B cell (primary cell): ENCODE results near the gene HSD17B1. TPM values are rescaled to one million over a fixed set of nuclear protein-coding genes. Genes with fewer than 3 reads are reported as not detected.

Source experiments
- ATAC-seq: fragments of 200-7000 bp; cut with Tn5 transposase; one replicate; pipeline ENCODE4 v1.10.0; 2021; ENCODE audit warnings: low read depth, mild to moderate bottlenecking, moderate number of reproducible peaks, moderate library complexity
- CTCF ChIA-PET: fragments of 350-600 bp; sonication (Branson Sonifier 250); formaldehyde crosslinking; loops from one replicate; lab custom pipeline; 2021; ENCODE audit warnings: antibody characterized with exemption, inconsistent platforms; lab: Charles Lee
- POLR2A ChIA-PET: fragments of 350-600 bp; sonication (Branson Sonifier 250); formaldehyde crosslinking; loops from one replicate; lab custom pipeline; 2021; ENCODE audit warnings: antibody characterized with exemption; lab: Charles Lee
- DNase-seq: peaks from one replicate; pipeline ENCODE4 v3.0.0; 2013
- H2AFZ ChIP-seq: 2 replicates; pipeline ENCODE4 v1.6.1; 2012; ENCODE audit warnings: mild to moderate bottlenecking, low read depth, low read length; ENCODE audit not compliant: insufficient read depth, poor library complexity, severe bottlenecking
- H3K27ac ChIP-seq, 2 donors: 1 replicate in 1 of 2; 2 replicates in 1 of 2; pipeline ENCODE4 v1.5.1; 2012 to 2013; ENCODE audit warnings: low read length in 2 of 2, mild to moderate bottlenecking in 2 of 2, moderate library complexity in 1 of 2
- H3K27me3 ChIP-seq, 4 experiments: fragments of 200-600 bp in 1 of 4; sonication (generic) in 1 of 4; replicated peaks in 1 of 4; 1 replicate in 2 of 4; 2 replicates in 2 of 4; pipeline versions ENCODE4 v1.6.1 to v1.7.0; 2013 to 2016; ENCODE audit warnings: low read length in 3 of 4, mild to moderate bottlenecking in 2 of 4, mixed read lengths in 1 of 4, moderate library complexity in 1 of 4; ENCODE audit not compliant: insufficient read depth in 4 of 4, control insufficient read depth in 3 of 4; ENCODE audit errors: control extremely low read depth in 1 of 4
- H3K36me3 ChIP-seq, 2 experiments: replicated peaks in 1 of 2; 1 replicate in 1 of 2; 2 replicates in 1 of 2; pipeline versions ENCODE4 v1.6.1 to v1.7.1; 2013; ENCODE audit warnings: low read length in 1 of 2; ENCODE audit not compliant: insufficient read depth in 2 of 2, control insufficient read depth in 1 of 2; ENCODE audit errors: control extremely low read depth in 1 of 2, extremely low read depth in 1 of 2
- H3K4me1 ChIP-seq, 2 donors: fragments of 200-600 bp in 1 of 2; sonication (generic) in 1 of 2; 1 replicate in 1 of 2; 2 replicates in 1 of 2; pipeline versions ENCODE4 v1.5.1 to v1.6.1; 2013 to 2017; ENCODE audit warnings: low read length in 2 of 2; ENCODE audit not compliant: control insufficient read depth in 2 of 2, insufficient read depth in 2 of 2
- H3K4me2 ChIP-seq: replicated peaks from 2 replicates; pipeline ENCODE3; 2012; ENCODE audit warnings: mild to moderate bottlenecking, low read depth, low read length; ENCODE audit not compliant: poor library complexity, severe bottlenecking
- H3K4me3 ChIP-seq, 5 experiments: fragments of 200-600 bp in 1 of 5; sonication (generic) in 1 of 5; 1 replicate in 3 of 5; 2 replicates in 2 of 5; pipeline versions ENCODE4 v1.5.1 to v1.7.0; 2011 to 2016; ENCODE audit warnings: low read length in 4 of 5, mild to moderate bottlenecking in 4 of 5, low read depth in 2 of 5, control low read depth in 1 of 5, moderate library complexity in 1 of 5; ENCODE audit not compliant: insufficient read depth in 1 of 5; ENCODE audit errors: control extremely low read depth in 1 of 5, extremely low read depth in 1 of 5
- H3K79me2 ChIP-seq: fragments of 200-600 bp; sonication (generic); one replicate; pipeline ENCODE4 v1.6.0; 2016; ENCODE audit warnings: low read length; ENCODE audit not compliant: control insufficient read depth, insufficient read depth
- H3K9ac ChIP-seq: fragments of 200-600 bp; sonication (generic); 2 replicates; pipeline ENCODE4 v1.6.1; 2017; ENCODE audit warnings: mild to moderate bottlenecking, low read length, moderate library complexity
- H3K9me3 ChIP-seq, 3 donors: one replicate each; pipeline versions ENCODE4 v1.6.1 to v1.7.1; 2013; ENCODE audit warnings: low read length in 2 of 3; ENCODE audit not compliant: control insufficient read depth in 2 of 3, insufficient read depth in 1 of 3; ENCODE audit errors: control extremely low read depth in 1 of 3
- H4K20me1 ChIP-seq: 2 replicates; pipeline ENCODE4 v1.6.0; 2012; ENCODE audit warnings: mild to moderate bottlenecking, low read length; ENCODE audit not compliant: insufficient read depth, control insufficient read depth, poor library complexity, severe bottlenecking
- H3K27ac Mint-ChIP-seq: one replicate; pipeline ENCODE4 v1.8.0; 2021; ENCODE audit warnings: mixed read lengths
- H3K27me3 Mint-ChIP-seq: one replicate; pipeline ENCODE4 v1.8.0; 2021; ENCODE audit warnings: mixed read lengths
- H3K4me1 Mint-ChIP-seq: one replicate; pipeline ENCODE4 v1.8.0; 2021; ENCODE audit warnings: mixed read lengths
- H3K4me3 Mint-ChIP-seq: one replicate; pipeline ENCODE4 v1.8.0; 2021; ENCODE audit warnings: mixed read lengths
- H3K9me3 Mint-ChIP-seq: one replicate; pipeline ENCODE4 v1.8.0; 2022; ENCODE audit warnings: mixed read lengths; ENCODE audit not compliant: insufficient read depth
- EZH2 ChIP-seq: IDR thresholded peaks from 2 replicates; pipeline ENCODE4 v1.6.1; 2012; ENCODE audit warnings: borderline replicate concordance, low read depth, mild to moderate bottlenecking, moderate library complexity, low read length; ENCODE audit not compliant: insufficient read depth, poor library complexity, severe bottlenecking
- WGBS: methylation state at CpG from one replicate; pipeline ENCODE4 v1.1.5; 2013; ENCODE audit warnings: missing lambda C conversion rate; ENCODE audit not compliant: insufficient coverage; 5-methylcytosine and 5-hydroxymethylcytosine counted together
- intact Hi-C: fragments of 100-400 bp; cut with micrococcal nuclease; formaldehyde crosslinking; loops from one replicate; pipeline ENCODE4 v1.10.0; 2022
- polyA plus RNA-seq: library from polyadenylated mRNA; depleted of rRNA; stranded (reverse); fragments of >200 nt; gene quantifications from 2 replicates; pipeline ENCODE4 v1.2.3, GENCODE V29; 2012
- total RNA-seq, 2 donors: library from RNA; stranded (reverse); fragments of 120-200 nt in 1 of 2; gene quantifications; 1 replicate in 1 of 2; 2 replicates in 1 of 2; pipeline versions ENCODE4 v1.2.3 to v1.2.4, GENCODE V29; 2013 to 2022
- TF ChIP-seq, protein P1 (sequence below): fragments of 200-600 bp; IDR thresholded peaks from one replicate; pipeline ENCODE4 v1.8.0; 2022; ENCODE audit warnings: antibody characterized with exemption, mild to moderate bottlenecking

HSD17B1 gene
- total and polyA plus RNA-seq, 2 donors (not counting 1 experiment from before 2014, with no cell fraction given) = 1.3 to 3.3 TPM

DNA sequence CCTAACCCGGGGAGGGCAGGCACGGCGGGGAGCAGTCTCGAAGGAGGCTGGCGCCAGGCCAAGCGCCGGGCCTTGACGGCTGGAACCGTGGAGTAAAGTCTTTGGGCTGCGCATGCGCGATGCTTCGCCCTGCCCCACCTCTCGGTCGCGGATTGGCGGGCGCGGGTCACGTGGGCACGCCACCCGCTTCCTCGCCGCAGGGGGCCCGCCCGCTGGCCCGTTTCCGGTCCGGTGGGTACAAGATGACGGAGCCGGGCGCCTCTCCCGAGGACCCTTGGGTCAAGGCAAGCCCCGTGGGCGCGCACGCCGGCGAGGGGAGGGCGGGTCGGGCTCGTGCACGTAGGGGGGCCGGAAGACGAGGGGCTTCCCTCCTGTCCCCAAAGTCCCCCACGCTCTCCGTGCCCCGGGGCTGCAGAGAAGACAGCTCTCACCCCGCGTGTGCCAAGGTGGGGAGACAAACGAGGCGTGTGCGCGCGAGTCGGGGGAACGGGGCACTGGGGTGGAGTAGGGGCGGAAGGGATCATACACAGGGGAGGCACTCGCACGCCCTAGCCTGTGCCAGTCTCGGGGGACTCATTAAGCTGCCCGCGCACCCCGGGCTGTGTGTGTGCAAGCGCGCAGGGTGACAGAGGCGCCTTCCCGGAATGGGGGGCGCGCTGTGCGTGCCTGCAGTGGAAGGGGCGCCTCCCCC lies 14.3 kb downstream of the HSD17B1 start, which contains the start of gene MLX:
TSS of gene MLX (plus strand) at position 218 of the 691 bp plus-strand sequence. CDS start at position 243, 25 bp downstream.
- Histone ChIP-seq H4K20me1 (peaks cover 25% of the 10 kb centered on the region), H2AFZ (peak within 1 kb of the TSS; percentile 83), H3K4me3 (peak within 1 kb of the TSS; percentile 66 to 88 (median 74)), H3K79me2 (peaks cover 57% of the 10 kb centered on the region), H3K4me1 (peaks cover 26 to 42% of the 10 kb centered on the region in 2 donors), H3K27ac (peak within 1 kb of the TSS; percentile 76 to 78), H3K9ac (peak within 1 kb of the TSS; percentile 77), H3K36me3 (peaks cover 0 to 53% of the 10 kb centered on the region in 2 experiments), H3K9me3 (no peaks in the 10 kb centered on the region), H3K4me2 (peak within 1 kb of the TSS; percentile 93), H3K27me3 (no peaks in the 10 kb centered on the region)
- peak; percentile 80 for ATAC-seq
- 0% methylated on average over 70 of the region's 72 CpGs for WGBS
- peak within 1 kb of the TSS; percentile 98 for H3K27ac Mint-ChIP-seq
- CTCF ChIA-PET = interaction anchor here (0.7 to 6.4 kb wide), 7 partner anchors 9 to 112 kb away, joined by 3 to 51 read pairs (median 5); partner anchors contain the start of gene PSMC3IP
- H3K27me3 Mint-ChIP-seq = no peaks in the 10 kb centered on the region
- no peak for TF ChIP-seq EZH2
- H3K4me3 Mint-ChIP-seq = peak within 1 kb of the TSS; percentile 99
- H3K9me3 Mint-ChIP-seq = no peaks in the 10 kb centered on the region
- DNase-seq = peak; percentile 94
- intact Hi-C loops = loop anchor here (1.0 to 5.0 kb wide), 4 partner anchors 10 to 110 kb away; partner anchors contain the start of genes NAGLU, PLEKHH3 and PSMC3IP
- POLR2A ChIA-PET = interaction anchor here (0.8 to 2.4 kb wide), 5 partner anchors 11 to 43 kb away, joined by 3 to 19 read pairs (median 6); partner anchors contain the start of genes NAGLU, PSMC3IP and TUBG1
- H3K4me1 Mint-ChIP-seq = peaks cover 35% of the 10 kb centered on the region

DNA sequence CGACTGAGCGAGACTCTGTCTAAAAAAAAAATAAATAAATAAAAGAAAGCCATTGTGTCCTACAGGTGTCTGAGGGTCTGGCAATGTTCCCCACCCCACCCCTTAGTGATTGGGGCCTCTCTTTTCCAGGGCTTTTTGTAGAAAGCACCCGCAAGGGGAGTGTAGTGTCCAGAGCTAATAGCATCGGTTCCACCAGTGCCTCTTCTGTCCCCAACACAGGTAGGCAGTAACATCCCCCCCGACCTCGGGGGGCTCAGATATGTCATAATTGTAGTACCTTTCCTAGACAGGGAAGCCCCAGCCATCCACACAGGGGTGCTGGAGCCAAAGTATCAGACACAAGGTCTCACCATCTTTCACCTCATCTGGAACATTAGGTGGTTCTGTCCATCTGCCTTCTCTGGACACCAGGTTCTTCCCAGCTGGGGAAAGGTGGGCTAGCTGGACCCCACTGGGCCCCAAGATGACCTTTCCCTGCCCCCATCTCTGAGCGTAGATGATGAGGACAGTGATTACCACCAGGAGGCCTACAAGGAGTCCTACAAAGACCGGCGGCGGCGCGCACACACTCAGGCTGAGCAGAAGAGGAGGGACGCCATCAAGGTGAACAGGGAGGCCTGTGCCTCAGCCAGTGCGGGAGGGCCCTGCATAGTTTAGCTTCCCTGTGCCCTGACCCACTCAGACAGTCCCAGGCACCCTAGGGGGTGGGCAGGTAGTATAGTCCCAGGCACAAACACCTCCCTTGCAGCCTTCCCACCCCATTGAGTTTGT lies 15.8 kb downstream of the HSD17B1 start:
- H3K9me3 ChIP-seq = no peaks in the 10 kb centered on the region
- TF ChIP-seq, protein P1, sequence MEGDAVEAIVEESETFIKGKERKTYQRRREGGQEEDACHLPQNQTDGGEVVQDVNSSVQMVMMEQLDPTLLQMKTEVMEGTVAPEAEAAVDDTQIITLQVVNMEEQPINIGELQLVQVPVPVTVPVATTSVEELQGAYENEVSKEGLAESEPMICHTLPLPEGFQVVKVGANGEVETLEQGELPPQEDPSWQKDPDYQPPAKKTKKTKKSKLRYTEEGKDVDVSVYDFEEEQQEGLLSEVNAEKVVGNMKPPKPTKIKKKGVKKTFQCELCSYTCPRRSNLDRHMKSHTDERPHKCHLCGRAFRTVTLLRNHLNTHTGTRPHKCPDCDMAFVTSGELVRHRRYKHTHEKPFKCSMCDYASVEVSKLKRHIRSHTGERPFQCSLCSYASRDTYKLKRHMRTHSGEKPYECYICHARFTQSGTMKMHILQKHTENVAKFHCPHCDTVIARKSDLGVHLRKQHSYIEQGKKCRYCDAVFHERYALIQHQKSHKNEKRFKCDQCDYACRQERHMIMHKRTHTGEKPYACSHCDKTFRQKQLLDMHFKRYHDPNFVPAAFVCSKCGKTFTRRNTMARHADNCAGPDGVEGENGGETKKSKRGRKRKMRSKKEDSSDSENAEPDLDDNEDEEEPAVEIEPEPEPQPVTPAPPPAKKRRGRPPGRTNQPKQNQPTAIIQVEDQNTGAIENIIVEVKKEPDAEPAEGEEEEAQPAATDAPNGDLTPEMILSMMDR = no peak
- no peak for TF ChIP-seq EZH2
- CTCF ChIA-PET = interaction anchor here (1.1 to 6.4 kb wide), 4 partner anchors 9 to 40 kb away, joined by 3 to 51 read pairs (median 10); partner anchors contain the start of gene PSMC3IP
- no peak overlapping the region for H3K4me3 ChIP-seq
- H3K9me3 Mint-ChIP-seq = no peaks in the 10 kb centered on the region
- ATAC-seq (no peak), DNase-seq (no peak)
- peak overlapping the region; percentile 20 for H3K4me2 ChIP-seq
- peak overlapping the region in 1 of 2 donors; percentile 4 for H3K27ac ChIP-seq
- H3K27ac Mint-ChIP-seq = peak overlapping the region; percentile 59
- POLR2A ChIA-PET = interaction anchor here (1.6 to 2.4 kb wide), 2 partner anchors 9 to 14 kb away, joined by 18 to 19 read pairs; partner anchors contain the start of gene PSMC3IP
- peaks cover 45% of the 10 kb centered on the region for H3K79me2 ChIP-seq
- WGBS = 88% methylated on average over 10 of the region's 14 CpGs
- no peak overlapping the region for H3K9ac ChIP-seq
- H3K4me1 ChIP-seq = peaks cover 15 to 30% of the 10 kb centered on the region in 2 donors
- peak overlapping the region; percentile 34 for H3K4me3 Mint-ChIP-seq
- H4K20me1 ChIP-seq = peaks cover 13% of the 10 kb centered on the region
- H2AFZ ChIP-seq = no peak overlapping the region
- peaks cover 22% of the 10 kb centered on the region for H3K4me1 Mint-ChIP-seq
- intact Hi-C loops = loop anchor here (5.0 kb wide), 1 partner anchor 109 kb away; the partner anchor contains the start of gene PLEKHH3
- H3K27me3 Mint-ChIP-seq = no peaks in the 10 kb centered on the region
- H3K36me3 ChIP-seq = peaks cover 4 to 68% of the 10 kb centered on the region in 2 experiments
- H3K27me3 ChIP-seq = no peaks in the 10 kb centered on the region
